OCI-LY1 (cell line): ENCODE data around the gene CACNA1D.

ENCODE experiments used
- H2AFZ ChIP-seq: fragments of 200-600 bp; sonication (generic), shearing (Covaris generic); 2 replicates; pipeline ENCODE4 v1.6.0; 2014; ENCODE audit warnings: antibody characterized with exemption, mild to moderate bottlenecking, low read length
- H3F3A ChIP-seq: fragments of 200-600 bp; sonication (generic), shearing (Covaris generic); 2 replicates; pipeline ENCODE4 v1.6.0; 2014; ENCODE audit warnings: mild to moderate bottlenecking, antibody characterized with exemption, low read length, moderate library complexity; ENCODE audit not compliant: insufficient read depth
- H3K27ac ChIP-seq: fragments of 200-600 bp; sonication (generic); 2 replicates; pipeline ENCODE4 v1.5.1; 2014; ENCODE audit warnings: low read length, mixed run types, mild to moderate bottlenecking, low read depth; ENCODE audit not compliant: poor library complexity, severe bottlenecking
- H3K27me3 ChIP-seq: fragments of 200-600 bp; sonication (generic); 2 replicates; pipeline ENCODE4 v1.6.0; 2014; ENCODE audit warnings: antibody characterized with exemption, mild to moderate bottlenecking, low read length, moderate library complexity; ENCODE audit not compliant: insufficient read depth
- H3K36me3 ChIP-seq: fragments of 200-600 bp; sonication (generic); 2 replicates; pipeline ENCODE4 v1.6.1; 2014; ENCODE audit warnings: mild to moderate bottlenecking, antibody characterized with exemption, low read length, moderate library complexity, mixed read lengths; ENCODE audit not compliant: insufficient read depth
- H3K4me1 ChIP-seq: fragments of 200-600 bp; sonication (generic); 2 replicates; pipeline ENCODE4 v1.5.1; 2014; ENCODE audit warnings: mild to moderate bottlenecking, low read length, moderate library complexity; ENCODE audit not compliant: insufficient read depth, severe bottlenecking
- H3K4me2 ChIP-seq: fragments of 200-600 bp; sonication (generic), shearing (Covaris generic); 2 replicates; pipeline ENCODE4 v1.6.1; 2014; ENCODE audit warnings: low read length
- H3K4me3 ChIP-seq: fragments of 200-600 bp; sonication (generic); 2 replicates; pipeline ENCODE4 v1.5.1; 2014; ENCODE audit warnings: low read length, low read depth, mild to moderate bottlenecking, mixed read lengths; ENCODE audit not compliant: poor library complexity, severe bottlenecking
- H3K79me2 ChIP-seq: fragments of 200-600 bp; shearing (Covaris generic); 2 replicates; pipeline ENCODE4 v1.6.1; 2016; ENCODE audit warnings: mixed run types, low read length, mixed read lengths; ENCODE audit not compliant: insufficient read depth
- H3K9ac ChIP-seq: fragments of 200-600 bp; sonication (generic), shearing (Covaris generic); 2 replicates; pipeline ENCODE4 v1.6.1; 2014; ENCODE audit warnings: mild to moderate bottlenecking, low read length, mixed read lengths
- H3K9me2 ChIP-seq: fragments of 200-600 bp; sonication (generic), shearing (Covaris generic); 2 replicates; pipeline ENCODE4 v1.6.1; 2014; ENCODE audit warnings: low read depth, mild to moderate bottlenecking, low read length, mixed read lengths
- H3K9me3 ChIP-seq: fragments of 200-600 bp; shearing (Covaris generic); 2 replicates; pipeline ENCODE4 v1.6.1; 2014; ENCODE audit warnings: low read length, mixed read lengths
- H4K20me1 ChIP-seq: fragments of 200-600 bp; sonication (generic), shearing (Covaris generic); 2 replicates; pipeline ENCODE4 v1.6.0; 2016; ENCODE audit warnings: mild to moderate bottlenecking, low read length; ENCODE audit not compliant: insufficient read depth
- CTCF ChIP-seq: fragments of 200-600 bp; sonication (generic), shearing (Covaris generic); IDR thresholded peaks from 2 replicates; pipeline ENCODE4 v1.5.1; 2017; ENCODE audit warnings: mild to moderate bottlenecking, antibody characterized with exemption, low read length, moderate library complexity, mixed read lengths
- EZH2 ChIP-seq: fragments of 200-600 bp; sonication (generic), shearing (Covaris generic); IDR thresholded peaks from 2 replicates; pipeline ENCODE4 v1.8.0; 2017; ENCODE audit warnings: borderline replicate concordance, mixed run types, mild to moderate bottlenecking, antibody characterized with exemption, low read length, moderate library complexity, mixed read lengths

Gene CACNA1D

DNA sequence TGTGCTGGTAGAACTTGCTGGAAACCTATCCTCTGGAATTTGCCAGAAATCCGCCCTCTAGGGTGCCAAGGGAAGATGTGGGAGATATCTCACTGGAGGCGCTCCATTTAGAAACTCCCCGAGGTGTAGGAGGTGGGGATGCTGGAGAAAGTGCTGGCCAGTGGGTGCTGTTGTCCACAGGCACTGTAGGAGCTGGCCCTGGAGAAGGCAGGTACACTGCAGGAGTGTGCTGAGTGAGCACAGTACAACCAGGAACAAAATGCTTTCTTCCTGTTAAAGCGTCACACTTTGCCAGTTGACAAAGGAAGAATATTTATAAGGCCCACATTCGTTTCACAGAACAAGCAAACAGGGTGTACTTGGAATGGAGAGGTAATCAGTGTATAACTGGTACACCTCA, 119.9 kb downstream of the CACNA1D start:
- H2AFZ ChIP-seq: no peak overlapping the region
- H3F3A ChIP-seq: no peaks in the 10 kb centered on the region
- TF ChIP-seq CTCF (no peak), EZH2 (no peak)
- no peaks in the 10 kb centered on the region for H3K79me2 ChIP-seq
- no peaks in the 10 kb centered on the region for H3K36me3 ChIP-seq
- H3K4me2 ChIP-seq: no peak overlapping the region
- no peaks in the 10 kb centered on the region for H3K9me3 ChIP-seq
- H4K20me1 ChIP-seq: no peaks in the 10 kb centered on the region
- no peak overlapping the region for H3K27ac ChIP-seq
- H3K4me1 ChIP-seq: no peaks in the 10 kb centered on the region
- H3K27me3 ChIP-seq: peaks cover 11% of the 10 kb centered on the region; the same call in 1 of the 2 replicates
- no peak overlapping the region for H3K9ac ChIP-seq
- no peaks in the 10 kb centered on the region for H3K9me2 ChIP-seq
- no peak overlapping the region for H3K4me3 ChIP-seq

DNA sequence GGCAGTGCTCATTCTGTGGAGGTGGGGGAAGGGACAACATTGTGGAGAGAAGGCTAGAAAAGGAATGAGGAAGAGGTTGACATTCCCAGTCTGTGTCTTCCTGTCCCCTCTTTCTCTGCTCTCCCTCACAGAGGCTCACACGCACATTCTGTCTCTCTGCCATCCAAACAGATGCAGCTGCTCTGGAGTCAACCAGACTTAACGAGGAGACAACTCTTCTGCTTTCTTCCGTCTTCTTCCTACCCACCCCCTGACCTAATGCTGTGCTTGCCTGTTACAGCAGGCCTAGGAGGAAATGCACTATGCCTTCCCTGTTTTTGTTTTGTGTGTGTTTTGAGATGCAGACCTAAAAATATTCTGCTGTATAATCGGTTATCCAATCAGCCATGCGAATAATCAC, 121.9 kb downstream of the CACNA1D start:
- Histone ChIP-seq H3K27me3 (peaks cover 11% of the 10 kb centered on the region; the same call in 1 of the 2 replicates), H4K20me1 (no peaks in the 10 kb centered on the region), H3K4me3 (no peak overlapping the region), H3K27ac (no peak overlapping the region), H2AFZ (no peak overlapping the region), H3K36me3 (no peaks in the 10 kb centered on the region), H3K4me2 (no peak overlapping the region), H3K4me1 (no peaks in the 10 kb centered on the region), H3K9me2 (no peaks in the 10 kb centered on the region), H3K79me2 (no peaks in the 10 kb centered on the region), H3K9ac (no peak overlapping the region), H3K9me3 (no peaks in the 10 kb centered on the region), H3F3A (no peaks in the 10 kb centered on the region)
- TF ChIP-seq EZH2: no peak
- TF ChIP-seq CTCF: no peak

GRCh38 chr3:53616971-53617892, 122.8 kb downstream of the CACNA1D start:
- Histone ChIP-seq H3K27me3 (peaks cover 11% of the 10 kb centered on the region; the same call in 1 of the 2 replicates), H3K4me1 (no peaks in the 10 kb centered on the region), H3K36me3 (no peaks in the 10 kb centered on the region), H3K9ac (no peak overlapping the region), H3K9me3 (no peaks in the 10 kb centered on the region), H2AFZ (no peak overlapping the region), H3K27ac (no peak overlapping the region), H3K4me3 (no peak overlapping the region), H4K20me1 (no peaks in the 10 kb centered on the region), H3F3A (no peaks in the 10 kb centered on the region), H3K4me2 (no peak overlapping the region), H3K79me2 (no peaks in the 10 kb centered on the region), H3K9me2 (no peaks in the 10 kb centered on the region)
- TF ChIP-seq CTCF (no peak), EZH2 (no peak)
